H1 (cell line): ENCODE measurements around the gene UGT1A9. TPM values are rescaled to one million over a fixed set of nuclear protein-coding genes. Genes with fewer than 3 reads are reported as not detected.

ENCODE experiments used
- CTCF ChIA-PET: fragments of 300-600 bp; sonication (Branson Sonifier 250); formaldehyde crosslinking; loops from one replicate; lab custom pipeline; 2021; ENCODE audit not compliant: partially characterized antibody; lab: Charles Lee
- POLR2A ChIA-PET: fragments of 300-600 bp; sonication (Branson Sonifier 250); formaldehyde crosslinking; loops from one replicate; lab custom pipeline; 2021; ENCODE audit warnings: inconsistent platforms; ENCODE audit not compliant: partially characterized antibody; lab: Charles Lee
- DNase-seq, 2 experiments: peaks; one replicate each; pipeline versions ENCODE4 v3.0.0 to v3.0.0-alpha.2; 2010 to 2022; ENCODE audit warnings: low spot score in 2 of 2, low read depth in 1 of 2, mixed read lengths in 1 of 2
- FAIRE-seq: peaks from 2 replicates; lab custom pipeline; 2011; peaks lifted over from hg19 to GRCh38; lab: Jason Lieb, UNC
- H2AFZ ChIP-seq: 2 replicates; pipeline ENCODE4 v1.8.1; 2012; ENCODE audit warnings: low read length, inconsistent platforms
- H2AK5ac ChIP-seq: 2 replicates; pipeline ENCODE4 v1.6.1; 2013; ENCODE audit warnings: low read depth, low read length
- H2BK120ac ChIP-seq: replicated peaks from 2 replicates; pipeline ENCODE3; 2013; ENCODE audit warnings: low read depth, low read length, inconsistent platforms
- H2BK12ac ChIP-seq: 2 replicates; pipeline ENCODE4 v1.6.1; 2013; ENCODE audit warnings: low read depth, low read length
- H2BK15ac ChIP-seq: 2 replicates; pipeline ENCODE4 v1.6.1; 2013; ENCODE audit warnings: low read length
- H2BK20ac ChIP-seq: 2 replicates; pipeline ENCODE4 v1.6.1; 2013; ENCODE audit warnings: low read length
- H2BK5ac ChIP-seq: 2 replicates; pipeline ENCODE4 v1.6.1; 2013; ENCODE audit warnings: low read depth, low read length
- H3K14ac ChIP-seq: 2 replicates; pipeline ENCODE4 v1.6.1; 2013; ENCODE audit warnings: inconsistent platforms; ENCODE audit not compliant: insufficient read length
- H3K18ac ChIP-seq: 2 replicates; pipeline ENCODE4 v1.6.1; 2013; ENCODE audit warnings: low read length; ENCODE audit errors: extremely low read depth
- H3K23ac ChIP-seq: 2 replicates; pipeline ENCODE4 v1.6.1; 2013; ENCODE audit warnings: inconsistent platforms; ENCODE audit not compliant: insufficient read length
- H3K23me2 ChIP-seq: 2 replicates; pipeline ENCODE4 v1.6.1; 2013; ENCODE audit warnings: low read depth, low read length
- H3K27ac ChIP-seq: 2 replicates; pipeline ENCODE4 v1.6.1; 2011; ENCODE audit warnings: low read depth, low read length, inconsistent platforms
- H3K27me3 ChIP-seq, 4 experiments: replicated peaks in 1 of 4; 1 replicate in 1 of 4; 2 replicates in 3 of 4; pipeline versions ENCODE4 v1.6.1 to v1.8.1; 2011 to 2013; ENCODE audit warnings: low read length in 3 of 4, mild to moderate bottlenecking in 3 of 4, inconsistent platforms in 2 of 4, mixed read lengths in 2 of 4, moderate library complexity in 1 of 4; ENCODE audit not compliant: control insufficient read depth in 3 of 4, insufficient read depth in 3 of 4; ENCODE audit errors: extremely low read depth in 1 of 4
- H3K36me3 ChIP-seq, 4 experiments: 2 replicates each; pipeline versions ENCODE4 v1.6.1 to v1.8.1; 2011 to 2013; ENCODE audit warnings: mild to moderate bottlenecking in 4 of 4, low read length in 3 of 4, moderate library complexity in 2 of 4, control low read depth in 1 of 4, inconsistent platforms in 1 of 4; ENCODE audit not compliant: insufficient read depth in 4 of 4, control insufficient read depth in 2 of 4
- H3K4ac ChIP-seq: replicated peaks from 2 replicates; pipeline ENCODE3; 2013; ENCODE audit warnings: low read length, low read depth, mixed read lengths, inconsistent platforms; ENCODE audit not compliant: insufficient read length
- H3K4me1 ChIP-seq, 4 experiments: replicated peaks in 1 of 4; 1 replicate in 1 of 4; 2 replicates in 3 of 4; pipeline versions ENCODE4 v1.6.1 to v1.8.1; 2011 to 2013; ENCODE audit warnings: low read length in 3 of 4, inconsistent platforms in 2 of 4, mixed read lengths in 1 of 4; ENCODE audit not compliant: insufficient read depth in 4 of 4, control insufficient read depth in 3 of 4
- H3K4me2 ChIP-seq, 2 experiments: 2 replicates each; pipeline versions ENCODE4 v1.6.1 to v1.8.1; 2011 to 2013; ENCODE audit warnings: low read depth in 2 of 2, low read length in 2 of 2, control low read depth in 1 of 2, inconsistent platforms in 1 of 2, mild to moderate bottlenecking in 1 of 2; ENCODE audit not compliant: insufficient read depth in 1 of 2
- H3K4me3 ChIP-seq, 4 experiments: fragments of 200-600, 300-600 bp in 1 of 4; sonication (generic), shearing (Covaris generic), sonication (Bioruptor Twin) in 1 of 4; 2 replicates each; pipeline versions ENCODE4 v1.5.1 to v1.8.1; 2011 to 2016; ENCODE audit warnings: low read length in 4 of 4, low read depth in 3 of 4, control low read depth in 2 of 4, inconsistent platforms in 2 of 4, mild to moderate bottlenecking in 2 of 4, mixed read lengths in 1 of 4, moderate library complexity in 1 of 4; ENCODE audit not compliant: insufficient read depth in 2 of 4; ENCODE audit errors: extremely low read depth in 1 of 4
- H3K56ac ChIP-seq: replicated peaks from 2 replicates; pipeline ENCODE3; 2013; ENCODE audit warnings: low read depth, mild to moderate bottlenecking, mixed read lengths, low read length, inconsistent platforms; ENCODE audit not compliant: insufficient read length
- H3K79me1 ChIP-seq: 2 replicates; pipeline ENCODE4 v1.6.1; 2013; ENCODE audit warnings: low read depth, low read length, control low read depth
- H3K79me2 ChIP-seq, 2 experiments: 2 replicates each; pipeline versions ENCODE4 v1.6.1 to v1.8.1; 2012 to 2013; ENCODE audit warnings: low read length in 2 of 2, mild to moderate bottlenecking in 2 of 2, inconsistent platforms in 1 of 2; ENCODE audit not compliant: insufficient read depth in 2 of 2, control insufficient read depth in 1 of 2
- H3K9ac ChIP-seq, 4 experiments: replicated peaks in 1 of 4; 1 replicate in 1 of 4; 2 replicates in 3 of 4; pipeline versions ENCODE4 v1.6.1 to v1.8.1; 2011 to 2013; ENCODE audit warnings: low read depth in 3 of 4, low read length in 3 of 4, control low read depth in 2 of 4, mild to moderate bottlenecking in 2 of 4, moderate library complexity in 2 of 4, inconsistent platforms in 1 of 4; ENCODE audit errors: extremely low read depth in 1 of 4
- H3K9me3 ChIP-seq, 2 experiments: 2 replicates each; pipeline versions ENCODE4 v1.6.1 to v1.8.1; 2012 to 2013; ENCODE audit warnings: mild to moderate bottlenecking in 2 of 2, moderate library complexity in 2 of 2, control low read depth in 1 of 2, inconsistent platforms in 1 of 2, low read depth in 1 of 2, low read length in 1 of 2, mixed read lengths in 1 of 2; ENCODE audit not compliant: insufficient read depth in 2 of 2
- H4K20me1 ChIP-seq, 2 experiments: replicated peaks in 1 of 2; 2 replicates each; pipeline versions ENCODE3 to v1.8.1; 2011 to 2013; ENCODE audit warnings: inconsistent platforms in 2 of 2, low read length in 2 of 2, mild to moderate bottlenecking in 1 of 2; ENCODE audit not compliant: insufficient read depth in 2 of 2, control insufficient read depth in 1 of 2
- H4K5ac ChIP-seq: 2 replicates; pipeline ENCODE4 v1.6.1; 2013; ENCODE audit warnings: low read length, low read depth, mixed read lengths, inconsistent platforms; ENCODE audit not compliant: insufficient read length
- H4K8ac ChIP-seq: 2 replicates; pipeline ENCODE4 v1.8.0; 2013; ENCODE audit warnings: mild to moderate bottlenecking, moderate library complexity, low read length, inconsistent platforms; ENCODE audit not compliant: insufficient read depth; ENCODE audit errors: extremely low read depth
- H4K91ac ChIP-seq: replicated peaks from 2 replicates; pipeline ENCODE3; 2013; ENCODE audit warnings: low read length, mixed read lengths, inconsistent platforms; ENCODE audit not compliant: insufficient read length
- BCL11A ChIP-seq, 2 experiments: IDR thresholded peaks; one replicate each; pipeline ENCODE4 v1.6.1; 2011; ENCODE audit warnings: low read depth in 2 of 2, low read length in 2 of 2, mild to moderate bottlenecking in 2 of 2
- CHD2 ChIP-seq: IDR thresholded peaks from 2 replicates; pipeline ENCODE4 v1.6.1; 2012; ENCODE audit warnings: low read length, improper control_type of control experiment
- RNF2 ChIP-seq: fragments of 200-900, 300-1000 bp; sonication (generic); IDR thresholded peaks from 2 replicates; pipeline ENCODE4 v1.7.1; 2016; ENCODE audit warnings: borderline replicate concordance, low read depth, mild to moderate bottlenecking, antibody characterized with exemption, low read length; ENCODE audit not compliant: poor library complexity, severe bottlenecking; ENCODE audit errors: missing control alignments
- SAP30 ChIP-seq: fragments of 300-600 bp; sonication (generic); IDR thresholded peaks from 2 replicates; pipeline ENCODE4 v1.7.1; 2012; ENCODE audit warnings: low read length, moderate library complexity, mild to moderate bottlenecking, inconsistent platforms; ENCODE audit not compliant: insufficient read depth, insufficient replicate concordance
- SP2 ChIP-seq: IDR thresholded peaks from 2 replicates; pipeline ENCODE4 v1.6.1; 2012; ENCODE audit warnings: mild to moderate bottlenecking, low read length, inconsistent platforms
- TEAD4 ChIP-seq: IDR thresholded peaks from 2 replicates; pipeline ENCODE4 v1.6.1; 2012; ENCODE audit warnings: low read depth, low read length, inconsistent platforms, mixed read lengths
- YY1 ChIP-seq: IDR thresholded peaks from 2 replicates; pipeline ENCODE4 v1.6.1; 2011; ENCODE audit warnings: low read depth, mild to moderate bottlenecking, low read length
- WGBS, 2 experiments: shearing (Covaris generic) in 1 of 2; methylation state at CpG; one replicate each; pipeline versions ENCODE4 v1.1.6 to v1.1.7; 2013 to 2015; ENCODE audit warnings: low lambda C conversion rate in 2 of 2, mixed read lengths in 2 of 2, inconsistent platforms in 1 of 2, low coverage in 1 of 2, missing lambda C conversion rate in 1 of 2; ENCODE audit not compliant: insufficient replicate concordance in 2 of 2, insufficient coverage in 1 of 2, insufficient read length in 1 of 2; ENCODE audit errors: extremely low coverage in 1 of 2, missing lambda C conversion rate in 1 of 2; 5-methylcytosine and 5-hydroxymethylcytosine counted together
- polyA plus RNA-seq, 7 experiments: library from polyadenylated mRNA; depleted of rRNA in 3 of 7; stranded (reverse) in 5 of 7; unstranded in 2 of 7; fragments of >200 nt in 5 of 7; fragments of 200-250 nt in 2 of 7; gene quantifications; 1 replicate in 5 of 7; 2 replicates in 1 of 7; 4 replicates in 1 of 7; pipeline versions ENCODE4 v1.2.1 to v1.2.3, GENCODE V29; 2011 to 2013; ENCODE audit warnings: missing spikeins in 2 of 7, mixed read lengths in 2 of 7
- total RNA-seq: library from RNA; stranded (reverse); fragmentation: NEBNext Ultra II Directional; extraction: Animal tissue kit (Norgen Biotek cat#: 25700); gene quantifications from 2 replicates; pipeline ENCODE4 v1.2.1, GENCODE V29; 2021
- TF ChIP-seq, protein P1 (sequence below): IDR thresholded peaks from 2 replicates; pipeline ENCODE4 v1.6.1; 2011; ENCODE audit warnings: low read length, improper control_type of control experiment
- TF ChIP-seq, protein P2 (sequence below): IDR thresholded peaks from 2 replicates; pipeline ENCODE4 v1.6.1; 2011; ENCODE audit warnings: low read depth, mild to moderate bottlenecking, low read length; ENCODE audit not compliant: insufficient read depth
- TF ChIP-seq, protein P3 (sequence below), 3 experiments: IDR thresholded peaks; 1 replicate in 2 of 3; 2 replicates in 1 of 3; pipeline versions ENCODE4 v1.5.1 to v1.6.1; 2011; ENCODE audit warnings: low read length in 3 of 3, mild to moderate bottlenecking in 3 of 3, inconsistent platforms in 2 of 3, low read depth in 1 of 3, moderate library complexity in 1 of 3; ENCODE audit not compliant: insufficient read depth in 1 of 3; ENCODE audit errors: control extremely low read depth in 1 of 3

UGT1A9 gene
- total and polyA plus RNA-seq, 2 of the 8 experiments (the other 6 are each of a cell fraction or from before 2014, with no cell fraction given), result not detected

DNA sequence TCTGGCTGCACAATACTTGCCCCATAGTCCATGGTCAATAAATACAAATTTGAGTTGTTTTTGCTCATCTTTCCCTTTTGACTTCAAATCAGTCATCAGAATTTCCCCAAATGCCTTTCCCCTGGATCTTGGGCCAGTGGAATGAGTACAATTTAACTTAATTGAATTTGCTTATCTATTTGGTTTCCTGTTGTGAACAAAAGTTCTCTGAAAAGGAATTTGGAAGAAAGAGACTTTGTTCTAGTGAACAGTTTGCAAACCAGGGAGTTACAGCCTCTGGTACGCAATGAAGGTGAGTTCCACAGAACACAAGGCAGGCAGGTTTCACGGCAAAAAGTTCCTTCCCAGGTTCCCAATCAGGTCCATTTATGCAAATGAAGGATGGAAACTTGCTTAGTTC, 87.2 kb downstream of the UGT1A9 start:
- no peak for DNase-seq
- Histone ChIP-seq H3K79me1 (no peaks in the 10 kb centered on the region), H4K20me1 (no peaks in the 10 kb centered on the region), H3K4me2 (no peak overlapping the region), H3K36me3 (no peaks in the 10 kb centered on the region), H3K9me3 (peaks cover 0 to 7% of the 10 kb centered on the region in 2 experiments; a peak in 2 of 4 replicates), H2BK5ac (no peak overlapping the region), H2BK12ac (no peak overlapping the region), H2BK15ac (no peak overlapping the region), H3K23ac (no peak overlapping the region), H2BK120ac (no peak overlapping the region), H3K9ac (no peak overlapping the region), H4K8ac (no peak overlapping the region), H3K4me3 (no peak overlapping the region), H3K4ac (no peak overlapping the region), H3K56ac (no peak overlapping the region), H3K79me2 (no peaks in the 10 kb centered on the region), H3K27me3 (no peaks in the 10 kb centered on the region), H2BK20ac (no peak overlapping the region), H4K91ac (no peak overlapping the region), H2AK5ac (no peak overlapping the region), H3K14ac (no peak overlapping the region), H3K4me1 (no peaks in the 10 kb centered on the region), H3K18ac (no peak overlapping the region), H2AFZ (no peak overlapping the region), H3K23me2 (no peaks in the 10 kb centered on the region), H3K27ac (no peak overlapping the region), H4K5ac (no peak overlapping the region)
- no peak for FAIRE-seq
- POLR2A ChIA-PET, result no interaction called here
- 100% methylated on average over 2 of the region's 2 CpGs; no CpG with 5 or more reads in 1 of the 2 experiments for WGBS, 2 experiments
- CTCF ChIA-PET, result no interaction called here
- TF ChIP-seq, protein P1, sequence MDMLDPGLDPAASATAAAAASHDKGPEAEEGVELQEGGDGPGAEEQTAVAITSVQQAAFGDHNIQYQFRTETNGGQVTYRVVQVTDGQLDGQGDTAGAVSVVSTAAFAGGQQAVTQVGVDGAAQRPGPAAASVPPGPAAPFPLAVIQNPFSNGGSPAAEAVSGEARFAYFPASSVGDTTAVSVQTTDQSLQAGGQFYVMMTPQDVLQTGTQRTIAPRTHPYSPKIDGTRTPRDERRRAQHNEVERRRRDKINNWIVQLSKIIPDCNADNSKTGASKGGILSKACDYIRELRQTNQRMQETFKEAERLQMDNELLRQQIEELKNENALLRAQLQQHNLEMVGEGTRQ, result no peak
- TF ChIP-seq, protein P2, sequence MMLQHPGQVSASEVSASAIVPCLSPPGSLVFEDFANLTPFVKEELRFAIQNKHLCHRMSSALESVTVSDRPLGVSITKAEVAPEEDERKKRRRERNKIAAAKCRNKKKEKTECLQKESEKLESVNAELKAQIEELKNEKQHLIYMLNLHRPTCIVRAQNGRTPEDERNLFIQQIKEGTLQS, result no peak
- TF ChIP-seq TEAD4, result no peak
- TF ChIP-seq, protein P3, sequence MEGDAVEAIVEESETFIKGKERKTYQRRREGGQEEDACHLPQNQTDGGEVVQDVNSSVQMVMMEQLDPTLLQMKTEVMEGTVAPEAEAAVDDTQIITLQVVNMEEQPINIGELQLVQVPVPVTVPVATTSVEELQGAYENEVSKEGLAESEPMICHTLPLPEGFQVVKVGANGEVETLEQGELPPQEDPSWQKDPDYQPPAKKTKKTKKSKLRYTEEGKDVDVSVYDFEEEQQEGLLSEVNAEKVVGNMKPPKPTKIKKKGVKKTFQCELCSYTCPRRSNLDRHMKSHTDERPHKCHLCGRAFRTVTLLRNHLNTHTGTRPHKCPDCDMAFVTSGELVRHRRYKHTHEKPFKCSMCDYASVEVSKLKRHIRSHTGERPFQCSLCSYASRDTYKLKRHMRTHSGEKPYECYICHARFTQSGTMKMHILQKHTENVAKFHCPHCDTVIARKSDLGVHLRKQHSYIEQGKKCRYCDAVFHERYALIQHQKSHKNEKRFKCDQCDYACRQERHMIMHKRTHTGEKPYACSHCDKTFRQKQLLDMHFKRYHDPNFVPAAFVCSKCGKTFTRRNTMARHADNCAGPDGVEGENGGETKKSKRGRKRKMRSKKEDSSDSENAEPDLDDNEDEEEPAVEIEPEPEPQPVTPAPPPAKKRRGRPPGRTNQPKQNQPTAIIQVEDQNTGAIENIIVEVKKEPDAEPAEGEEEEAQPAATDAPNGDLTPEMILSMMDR (IDR thresholded peaks at IDR 0.05; ENCODE audit: control extremely low read depth in 1 of 3, insufficient read depth in 1 of 3, low read depth in 1 of 3, low read length in 3 of 3), result no peak
- TF ChIP-seq RNF2, result no peak
- TF ChIP-seq BCL11A (IDR thresholded peaks at IDR 0.05; ENCODE audit: low read depth in 2 of 2, low read length in 2 of 2), result no peak
- TF ChIP-seq YY1, result no peak
- TF ChIP-seq SAP30, result no peak
- no peak for TF ChIP-seq CHD2
- no peak for TF ChIP-seq SP2
